ENCODE measurements around the gene AXIN1. TPM values are rescaled to one million over a fixed set of nuclear protein-coding genes. Genes with fewer than 3 reads are reported as not detected.
"Not testable (repeated sequence)": the region's sequence is repeated elsewhere in the genome, so short reads cannot be mapped to it uniquely, and the experiment has no call there.

AXIN1 gene
- total RNA-seq, 1 donor from 2014 or later, result 28.9 TPM

DNA sequence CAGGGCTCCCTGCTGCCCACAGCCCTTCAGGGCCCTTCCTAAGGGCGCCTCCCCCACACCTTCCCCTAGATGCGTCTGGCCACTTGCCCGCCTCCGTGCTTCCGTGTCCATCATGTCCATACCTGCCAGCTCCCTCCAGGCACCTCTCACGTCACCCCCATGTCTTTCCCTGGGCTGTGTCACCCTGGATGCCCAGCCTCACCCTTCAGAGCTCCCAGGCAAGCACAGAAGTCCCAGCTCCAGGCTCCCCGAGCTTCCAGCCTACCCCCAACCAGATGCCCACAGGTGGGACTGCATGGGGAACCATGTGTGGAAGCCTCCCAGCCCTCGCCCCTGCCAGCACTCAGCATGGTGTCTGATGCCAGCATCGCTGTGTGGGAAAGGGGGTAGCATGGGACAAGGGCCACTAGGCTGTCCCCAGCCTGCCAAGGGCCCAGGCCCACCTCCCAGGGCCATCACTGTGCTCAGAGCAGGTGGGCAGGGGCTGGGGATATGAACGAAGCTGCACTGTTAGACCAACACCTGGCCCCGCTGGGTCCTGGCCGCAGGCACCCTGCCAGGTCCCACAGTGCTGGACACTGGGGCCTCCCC, 1.9 kb upstream of the AXIN1 start:
- Histone ChIP-seq H3K9me3 (no peaks in the 10 kb centered on the region), H3K27me3 (no peaks in the 10 kb centered on the region), H3K4me3 (no peak overlapping the region), H3K27ac (no peak overlapping the region), H3K4me1 (peaks cover 10% of the 10 kb centered on the region), H3K36me3 (peaks cover 8% of the 10 kb centered on the region)
- no peak for DNase-seq
- ATAC-seq, result no peak
- intact Hi-C loops (cut with DNase I), result loop anchor here (10.0 kb wide), 1 partner anchor 120 kb away; the partner anchor contains the start of gene FAM234A
- TF ChIP-seq CTCF (IDR thresholded peaks at IDR 0.05), result no peak

- Histone ChIP-seq H3K27ac (peak overlapping the region; percentile 32), H3K4me3 (peak overlapping the region; percentile 49), H3K36me3 (peaks cover 8% of the 10 kb centered on the region), H3K4me1 (peaks cover 10% of the 10 kb centered on the region), H3K27me3 (no peaks in the 10 kb centered on the region), H3K9me3 (no peaks in the 10 kb centered on the region)
- peak; percentile 72 for DNase-seq
- intact Hi-C loops (cut with DNase I), result loop anchor here (10.0 kb wide), 1 partner anchor 119 kb away; the partner anchor contains the start of gene FAM234A
- no peak for TF ChIP-seq CTCF (IDR thresholded peaks at IDR 0.05)
- ATAC-seq, result no peak
These were observed 1.1 kb upstream of the AXIN1 start for GRCh38 chr16:353404-354290.

- Histone ChIP-seq H3K36me3 (peaks cover 8% of the 10 kb centered on the region), H3K27me3 (no peaks in the 10 kb centered on the region), H3K4me1 (peaks cover 10% of the 10 kb centered on the region), H3K27ac (peak overlapping the region; percentile 68), H3K9me3 (no peaks in the 10 kb centered on the region), H3K4me3 (peak overlapping the region; percentile 69)
- ATAC-seq (no peak), DNase-seq (peak; percentile 79)
- no peak for TF ChIP-seq CTCF (IDR thresholded peaks at IDR 0.05)
- intact Hi-C loops (cut with DNase I), result loop anchor here (10.0 kb wide), 1 partner anchor 117 kb away; the partner anchor contains the start of gene FAM234A
These were observed 561 bp downstream of the AXIN1 start for GRCh38 chr16:351804-352520.

GRCh38 chr16:350203-350602, 2.3 kb downstream of the AXIN1 start:
- no peaks in the 10 kb centered on the region for H3K27me3 ChIP-seq
- no peak for ATAC-seq
- no peaks in the 10 kb centered on the region for H3K9me3 ChIP-seq
- H3K4me1 ChIP-seq, result peaks cover 13% of the 10 kb centered on the region
- intact Hi-C loops (cut with DNase I), result loop anchor here (10.0 kb wide), 1 partner anchor 115 kb away; the partner anchor contains the start of gene FAM234A
- no peak for TF ChIP-seq CTCF (IDR thresholded peaks at IDR 0.05)
- no peak overlapping the region for H3K27ac ChIP-seq
- peaks cover 23% of the 10 kb centered on the region for H3K36me3 ChIP-seq
- no peak for DNase-seq
- no peak overlapping the region for H3K4me3 ChIP-seq

DNA sequence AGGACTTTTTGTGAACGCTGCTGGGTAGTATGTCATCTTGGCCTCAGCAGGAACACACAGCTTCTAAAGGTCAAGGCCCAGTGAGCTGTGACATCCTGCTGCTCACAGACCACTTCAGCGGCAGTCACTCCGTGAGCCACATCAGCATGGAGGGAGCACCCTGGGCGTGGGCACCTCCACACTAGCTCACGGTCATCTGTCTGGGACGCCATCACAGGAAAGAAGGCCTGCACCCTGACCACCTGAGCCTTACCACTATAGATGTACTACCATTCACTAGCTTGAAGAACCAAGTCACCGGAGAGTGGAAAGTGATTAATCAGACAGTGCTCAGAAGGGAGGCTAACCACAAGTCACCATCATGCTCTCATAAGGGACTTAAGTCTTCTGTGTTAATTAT, 3.3 kb downstream of the AXIN1 start:
- H3K36me3 ChIP-seq, result peaks cover 30% of the 10 kb centered on the region
- H3K4me3 ChIP-seq, result no peak overlapping the region
- H3K27ac ChIP-seq, result no peak overlapping the region
- intact Hi-C loops (cut with DNase I), result no loop called here
- DNase-seq (no peak), ATAC-seq (no peak)
- no peaks in the 10 kb centered on the region for H3K9me3 ChIP-seq
- no peak for TF ChIP-seq CTCF (IDR thresholded peaks at IDR 0.05)
- peaks cover 13% of the 10 kb centered on the region for H3K4me1 ChIP-seq
- no peaks in the 10 kb centered on the region for H3K27me3 ChIP-seq

DNA sequence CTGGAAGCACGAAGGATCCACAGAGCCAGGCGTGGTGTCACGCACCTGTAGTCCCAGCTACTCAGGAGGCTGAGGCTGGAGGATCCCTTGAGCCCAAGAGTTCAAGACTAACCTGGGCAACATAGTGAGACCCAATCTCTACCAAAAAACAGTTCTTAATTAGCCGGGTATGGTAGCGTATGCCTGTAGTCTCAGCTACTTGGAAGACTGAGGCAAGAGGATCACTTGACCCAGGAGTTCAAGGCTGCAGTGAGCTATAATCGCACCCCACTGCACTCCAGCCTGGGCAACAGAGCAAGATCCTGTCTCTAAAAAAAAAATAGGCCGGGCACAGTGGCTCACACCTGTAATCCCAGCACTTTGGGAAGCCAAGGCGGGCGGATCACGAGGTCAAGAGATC, 4.0 kb downstream of the AXIN1 start:
- intact Hi-C loops (cut with DNase I); DNase-seq; ATAC-seq; H3K27me3 ChIP-seq; H3K27ac ChIP-seq; H3K4me3 ChIP-seq; H3K9me3 ChIP-seq: not testable (repeated sequence)
- Histone ChIP-seq H3K36me3 (peaks cover 30% of the 10 kb centered on the region), H3K4me1 (peaks cover 12% of the 10 kb centered on the region)

Data from upper lobe of right lung (tissue), 1 donor.